ENCODE data around the gene SMPD3.

- TF ChIP-seq CEBPB (IDR thresholded peaks at IDR 0.05; ENCODE audit: low read depth, low read length): no peak
- no peak for TF ChIP-seq POLR2AphosphoS5 (IDR thresholded peaks at IDR 0.05; ENCODE audit: low read depth, low read length)
- TF ChIP-seq CTCF (IDR thresholded peaks at IDR 0.05; ENCODE audit: control extremely low read depth in 1 of 3, insufficient read depth in 1 of 3, low read depth in 1 of 3, low read length in 3 of 3): no peak
Measured at GRCh38 chr16:68393333-68393732, 55.0 kb downstream of the SMPD3 start.
